ENCODE data around the gene MARF1.
"Not testable (repeated sequence)": the region's sequence is repeated elsewhere in the genome, so short reads cannot be mapped to it uniquely, and the experiment has no call there.

The MARF1 gene, protein sequence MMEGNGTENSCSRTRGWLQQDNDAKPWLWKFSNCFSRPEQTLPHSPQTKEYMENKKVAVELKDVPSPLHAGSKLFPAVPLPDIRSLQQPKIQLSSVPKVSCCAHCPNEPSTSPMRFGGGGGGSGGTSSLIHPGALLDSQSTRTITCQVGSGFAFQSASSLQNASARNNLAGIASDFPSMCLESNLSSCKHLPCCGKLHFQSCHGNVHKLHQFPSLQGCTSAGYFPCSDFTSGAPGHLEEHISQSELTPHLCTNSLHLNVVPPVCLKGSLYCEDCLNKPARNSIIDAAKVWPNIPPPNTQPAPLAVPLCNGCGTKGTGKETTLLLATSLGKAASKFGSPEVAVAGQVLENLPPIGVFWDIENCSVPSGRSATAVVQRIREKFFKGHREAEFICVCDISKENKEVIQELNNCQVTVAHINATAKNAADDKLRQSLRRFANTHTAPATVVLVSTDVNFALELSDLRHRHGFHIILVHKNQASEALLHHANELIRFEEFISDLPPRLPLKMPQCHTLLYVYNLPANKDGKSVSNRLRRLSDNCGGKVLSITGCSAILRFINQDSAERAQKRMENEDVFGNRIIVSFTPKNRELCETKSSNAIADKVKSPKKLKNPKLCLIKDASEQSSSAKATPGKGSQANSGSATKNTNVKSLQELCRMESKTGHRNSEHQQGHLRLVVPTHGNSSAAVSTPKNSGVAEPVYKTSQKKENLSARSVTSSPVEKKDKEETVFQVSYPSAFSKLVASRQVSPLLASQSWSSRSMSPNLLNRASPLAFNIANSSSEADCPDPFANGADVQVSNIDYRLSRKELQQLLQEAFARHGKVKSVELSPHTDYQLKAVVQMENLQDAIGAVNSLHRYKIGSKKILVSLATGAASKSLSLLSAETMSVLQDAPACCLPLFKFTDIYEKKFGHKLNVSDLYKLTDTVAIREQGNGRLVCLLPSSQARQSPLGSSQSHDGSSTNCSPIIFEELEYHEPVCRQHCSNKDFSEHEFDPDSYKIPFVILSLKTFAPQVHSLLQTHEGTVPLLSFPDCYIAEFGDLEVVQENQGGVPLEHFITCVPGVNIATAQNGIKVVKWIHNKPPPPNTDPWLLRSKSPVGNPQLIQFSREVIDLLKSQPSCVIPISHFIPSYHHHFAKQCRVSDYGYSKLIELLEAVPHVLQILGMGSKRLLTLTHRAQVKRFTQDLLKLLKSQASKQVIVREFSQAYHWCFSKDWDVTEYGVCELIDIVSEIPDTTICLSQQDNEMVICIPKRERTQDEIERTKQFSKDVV (N-terminal part only)
- 54.7 to 164 reads per million in 2 experiments for total RNA-seq

- DNase-seq (ENCODE audit: low read depth) = peak; percentile 99
Observed at GRCh38 chr16:15643048-15643945, at the start of gene MARF1. Gene MARF1, minus strand, starts transcription at chr16:15643154. Its CDS starts 3,921 bp downstream, at chr16:15639233.

DNA sequence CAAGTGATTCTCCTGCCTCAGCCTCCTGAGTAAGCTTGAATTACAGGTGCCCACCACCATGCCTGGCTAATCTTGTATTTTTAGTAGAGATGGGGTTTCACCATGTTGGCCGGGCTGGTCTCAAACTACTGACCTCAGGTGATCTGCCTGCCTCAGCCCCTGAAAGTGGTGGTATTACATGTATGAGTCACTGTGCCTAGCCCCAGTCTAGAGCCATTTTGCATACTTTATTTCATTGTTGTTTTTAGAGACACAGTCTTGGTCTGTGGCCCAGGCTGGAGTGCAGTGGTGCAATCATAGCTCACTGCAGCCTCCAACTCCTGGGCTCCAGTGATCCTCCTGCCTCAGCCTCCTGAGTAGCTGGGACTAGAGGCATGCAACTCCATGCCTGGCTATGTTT lies 49.6 kb upstream of the MARF1 start:
- DNase-seq (ENCODE audit: low read depth) = not testable (repeated sequence)

GRCh38 chr16:15691046-15691445 lies 48.1 kb upstream of the MARF1 start:
- DNase-seq (ENCODE audit: low read depth) = no peak

DNA sequence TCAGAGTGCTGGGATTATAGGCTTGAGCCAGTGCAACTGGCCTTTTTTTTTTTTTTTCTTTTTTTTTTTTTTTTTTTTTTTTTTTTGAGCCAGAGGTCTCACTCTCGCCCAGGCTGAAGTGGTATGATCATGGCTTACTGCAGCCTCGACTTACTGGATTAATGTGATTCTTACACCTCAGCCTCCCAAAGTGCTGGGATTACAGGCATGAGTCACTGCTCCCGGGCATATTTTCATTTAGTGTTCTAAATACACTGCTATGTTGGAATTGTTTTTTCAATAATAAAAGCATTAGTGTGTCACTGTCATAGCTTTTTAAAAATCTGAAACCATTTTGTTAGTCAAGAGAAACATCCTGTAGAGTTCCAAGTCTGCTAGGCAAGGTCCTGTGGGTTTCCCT lies 47.3 kb upstream of the MARF1 start:
- DNase-seq (ENCODE audit: low read depth) = no peak

DNA sequence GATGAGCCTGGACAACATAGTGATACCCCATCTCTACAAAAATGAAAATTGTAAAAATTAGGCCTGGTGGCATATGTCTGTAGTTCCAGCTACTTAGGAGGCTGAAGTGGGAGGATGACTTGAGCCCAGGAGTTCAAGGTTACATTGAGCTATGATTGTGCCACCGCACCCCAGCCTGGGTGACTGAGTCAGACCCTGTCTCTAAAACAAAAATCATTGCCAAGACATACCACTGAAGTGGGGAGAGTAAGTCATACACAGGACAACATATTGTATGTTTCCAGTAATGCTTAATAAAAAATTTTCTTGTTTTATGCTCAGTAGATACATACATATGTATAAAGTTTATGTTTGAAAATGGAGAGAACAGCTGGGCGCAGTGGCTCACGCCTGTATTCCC lies 46.3 kb upstream of the MARF1 start:
- DNase-seq (ENCODE audit: low read depth) = no peak

GRCh38 chr16:15686287-15686686 lies 43.3 kb upstream of the MARF1 start:
- DNase-seq (ENCODE audit: low read depth) = no peak

DNA sequence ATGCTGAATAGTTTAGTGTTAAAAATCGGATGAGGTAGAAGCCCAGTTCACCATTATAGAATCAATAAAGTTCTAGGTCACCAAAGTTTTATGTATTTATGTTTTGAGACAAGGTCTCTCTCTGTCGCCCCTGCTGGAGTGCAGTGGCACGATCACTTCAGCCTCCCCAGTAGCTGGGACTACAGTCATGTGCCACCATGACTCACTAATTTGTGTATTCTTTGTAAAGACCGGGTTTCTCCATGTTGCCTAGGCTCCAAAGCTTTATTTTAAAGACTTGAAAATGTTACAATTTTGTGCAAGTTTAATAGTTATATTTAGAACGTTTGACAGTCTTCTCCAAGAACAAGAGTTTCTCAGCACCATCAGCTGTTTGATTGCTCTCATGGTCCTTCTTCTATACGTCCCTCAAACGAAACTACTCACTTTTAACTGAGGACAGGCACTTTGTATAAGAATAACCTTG lies 39.2 kb upstream of the MARF1 start:
- DNase-seq (ENCODE audit: low read depth) = peak; percentile 18

DNA sequence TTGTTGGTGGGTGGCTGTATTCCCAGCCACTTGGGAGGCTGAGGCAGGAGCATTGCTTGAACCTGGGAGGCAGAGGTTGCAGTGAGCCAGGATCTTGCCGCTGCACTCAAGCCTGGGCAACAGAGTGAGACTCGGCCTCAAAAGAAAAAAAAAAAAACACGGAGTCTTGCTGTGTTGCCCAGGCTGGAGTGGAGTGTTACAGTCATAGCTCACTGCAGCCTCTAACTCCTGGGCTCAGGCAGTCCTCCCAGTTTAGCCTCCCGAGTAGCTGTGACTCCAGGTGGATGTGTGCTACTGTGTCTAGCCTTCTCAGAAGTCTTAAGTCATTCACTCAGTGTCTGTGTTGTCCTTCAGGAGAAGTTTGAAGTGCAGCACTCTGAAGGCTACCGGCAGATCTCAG lies 34.5 kb upstream of the MARF1 start:
- no peak for DNase-seq (ENCODE audit: low read depth)

GRCh38 chr16:15676506-15676905 lies 33.6 kb upstream of the MARF1 start:
- DNase-seq (ENCODE audit: low read depth) = no peak

GRCh38 chr16:15674571-15674970 lies 31.6 kb upstream of the MARF1 start:
- no peak for DNase-seq (ENCODE audit: low read depth)

DNA sequence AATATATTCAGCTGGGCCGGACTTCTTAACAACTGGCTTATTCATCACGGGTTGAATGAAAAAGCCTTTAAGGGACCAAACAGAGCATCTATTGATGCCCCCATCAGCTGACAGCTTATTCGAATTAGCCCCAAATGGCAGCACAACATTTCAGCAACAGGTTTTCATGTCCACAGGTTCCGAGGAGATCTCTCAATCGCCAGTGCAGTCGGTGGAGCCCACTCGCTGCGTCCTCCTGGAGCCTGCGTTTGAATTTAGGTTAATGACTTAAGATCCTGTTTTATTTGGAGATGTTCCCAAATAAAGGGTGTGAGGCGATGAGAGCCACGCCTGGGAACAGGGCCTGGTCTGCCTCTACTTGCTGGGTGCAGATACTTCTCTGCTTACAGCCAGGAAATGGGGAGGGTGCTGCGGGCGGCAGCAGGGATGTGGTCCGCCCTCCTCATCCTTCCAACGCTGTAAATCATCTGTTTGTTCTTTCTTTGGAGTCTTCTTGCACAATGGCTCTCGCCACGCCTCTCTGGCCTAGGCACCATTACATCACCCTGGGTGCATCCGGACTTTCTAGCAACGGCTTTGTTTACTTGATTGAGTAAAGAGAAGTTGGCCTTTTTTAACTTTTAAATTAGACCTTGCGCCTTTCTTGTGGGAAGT lies 29.7 kb upstream of the MARF1 start:
- DNase-seq (ENCODE audit: low read depth) = peak; percentile 71

DNA sequence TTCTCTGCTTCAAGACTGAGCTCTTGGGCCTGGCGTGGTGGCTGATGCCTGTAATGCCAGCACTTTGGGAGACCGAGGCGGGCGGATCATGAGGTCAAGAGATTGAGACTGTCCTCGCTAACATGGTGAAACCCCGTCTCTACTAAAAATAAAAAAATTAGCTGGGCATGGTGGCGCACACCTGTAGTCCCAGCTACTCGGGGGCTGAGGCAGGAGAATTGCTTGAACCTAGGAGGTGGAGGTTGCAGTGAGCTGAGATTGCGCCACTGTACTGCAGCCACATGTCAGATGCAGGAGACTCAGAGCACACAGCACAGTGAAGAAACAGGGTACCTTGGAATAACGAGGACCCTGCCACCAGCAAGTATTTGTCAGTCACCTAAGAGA lies 29.2 kb upstream of the MARF1 start:
- DNase-seq (ENCODE audit: low read depth) = not testable (repeated sequence)

DNA sequence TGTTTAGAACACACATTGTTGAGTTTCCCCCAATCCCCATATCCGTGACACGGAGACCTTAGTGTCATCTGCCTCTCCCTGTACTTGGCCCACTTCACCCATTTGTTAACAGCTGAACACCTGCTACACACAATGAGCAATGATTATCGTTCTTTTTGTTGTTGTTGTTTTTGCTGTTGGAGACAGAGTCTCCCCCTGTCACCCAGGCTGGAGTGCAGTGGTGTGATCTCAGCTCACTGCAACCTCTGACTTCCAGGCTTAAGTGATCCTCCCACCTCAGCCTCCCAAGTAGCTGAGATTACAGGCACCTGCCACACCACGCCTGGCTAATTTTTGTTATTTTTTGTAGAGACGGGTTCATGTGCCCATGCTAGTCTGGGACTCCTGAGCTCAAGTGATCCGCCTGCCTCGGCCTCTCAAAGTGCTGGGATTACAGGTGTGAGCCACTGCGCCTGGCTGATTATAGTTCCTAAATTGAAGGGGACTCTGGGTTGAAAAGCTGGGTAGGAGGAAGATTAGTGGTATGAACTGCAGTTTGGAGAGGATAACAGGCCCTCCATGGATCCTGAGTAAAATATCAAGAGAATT lies 28.7 kb upstream of the MARF1 start:
- DNase-seq (ENCODE audit: low read depth) = no peak

DNA sequence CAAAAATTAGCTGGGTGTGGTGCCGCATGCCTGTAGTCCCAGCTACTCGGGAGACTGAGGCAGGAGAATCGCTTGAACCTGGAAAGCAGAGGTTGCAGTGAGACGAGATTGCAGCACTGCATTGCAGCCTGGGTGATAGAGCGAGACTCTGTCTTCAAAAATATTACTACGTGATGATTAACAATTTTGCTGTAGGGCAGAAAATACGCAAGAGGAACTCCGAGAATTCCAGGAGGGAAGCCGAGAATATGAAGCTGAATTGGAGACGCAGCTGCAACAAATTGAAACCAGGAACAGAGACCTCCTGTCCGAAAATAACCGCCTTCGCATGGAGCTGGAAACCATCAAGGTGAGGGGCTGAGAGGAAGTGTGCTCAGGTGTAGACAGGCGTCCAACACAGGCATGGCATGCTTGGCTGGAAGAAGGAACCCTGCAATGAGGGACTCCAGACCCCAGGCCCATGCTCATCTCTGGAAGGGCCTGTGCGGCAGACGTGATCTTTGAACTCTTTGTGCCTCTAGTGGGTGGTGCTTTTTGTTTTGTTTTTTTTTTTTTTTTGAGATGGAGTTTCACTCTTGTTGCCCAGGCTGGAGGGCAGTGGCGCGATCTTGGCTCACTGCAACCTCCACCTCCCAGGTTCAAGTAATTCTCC lies 24.3 kb upstream of the MARF1 start:
- DNase-seq (ENCODE audit: low read depth) = no peak

DNA sequence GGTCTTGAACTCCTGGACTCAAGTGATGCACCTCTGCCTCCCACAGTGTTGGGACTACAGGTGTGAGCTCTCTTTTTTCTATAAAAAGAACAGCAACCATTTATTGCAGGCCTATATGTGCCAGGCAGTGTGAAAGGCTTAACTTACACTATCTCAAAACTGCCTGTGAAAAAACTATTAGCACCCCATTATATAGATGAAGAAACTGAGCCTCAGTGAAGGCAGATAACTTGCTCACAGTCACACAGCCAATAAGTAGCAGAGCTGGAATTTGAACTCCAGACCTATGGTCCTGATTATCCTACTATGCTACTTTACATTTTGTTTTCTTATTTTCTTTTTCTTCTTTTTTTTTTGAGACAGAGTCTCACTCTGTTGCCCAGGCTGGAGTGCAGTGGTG lies 22.2 kb upstream of the MARF1 start:
- no peak for DNase-seq (ENCODE audit: low read depth)

DNA sequence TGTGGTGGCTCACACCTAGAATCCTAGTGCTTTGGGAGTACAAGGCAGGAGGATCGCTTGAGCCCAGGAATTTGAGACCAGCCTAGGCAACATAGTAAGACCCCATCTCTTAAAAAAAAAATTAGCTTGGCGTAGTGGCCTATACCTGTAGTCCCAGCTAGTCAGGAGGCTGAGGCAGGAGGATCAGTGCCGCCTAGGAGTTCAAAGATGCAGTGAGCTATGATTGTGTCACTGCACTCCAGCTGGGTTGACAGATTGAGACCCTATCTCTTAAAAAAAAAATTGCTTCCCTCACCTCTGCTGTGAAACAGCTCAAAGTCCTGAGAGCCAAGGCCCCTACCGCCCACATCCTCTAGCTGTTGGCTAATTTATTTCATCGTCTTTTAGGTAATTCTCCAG lies 17.2 kb upstream of the MARF1 start:
- no peak for DNase-seq (ENCODE audit: low read depth)

- no peak for DNase-seq (ENCODE audit: low read depth)
Observed at GRCh38 chr16:15658556-15658955, 15.6 kb upstream of the MARF1 start.

GRCh38 chr16:15658149-15658548 lies 15.2 kb upstream of the MARF1 start:
- no peak for DNase-seq (ENCODE audit: low read depth)

DNA sequence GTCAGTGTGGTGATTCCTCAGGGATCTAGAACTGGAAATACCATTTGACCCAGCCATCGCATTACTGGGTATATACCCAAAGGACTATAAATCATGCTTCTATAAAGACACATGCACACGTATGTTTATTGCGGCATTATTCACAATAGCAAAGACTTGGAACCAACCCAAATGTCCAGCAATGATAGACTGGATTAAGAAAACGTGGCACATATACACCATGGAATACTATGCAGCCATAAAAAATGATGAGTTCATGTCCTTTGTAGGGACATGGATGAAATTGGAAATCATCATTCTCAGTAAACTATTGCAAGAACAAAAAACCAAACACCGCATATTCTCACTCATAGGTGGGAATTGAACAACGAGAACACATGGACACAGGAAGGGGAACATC lies 12.6 kb upstream of the MARF1 start:
- DNase-seq (ENCODE audit: low read depth) = not testable (repeated sequence)

- no peak for DNase-seq (ENCODE audit: low read depth)
Observed at GRCh38 chr16:15654591-15654990, 11.6 kb upstream of the MARF1 start.

All from T follicular helper cell (primary cell).